ENCODE data around the gene MINDY1. TPM values are rescaled to one million over a fixed set of nuclear protein-coding genes. Genes with fewer than 3 reads are reported as not detected.

MINDY1 gene
- total and polyA plus RNA-seq, 2 donors (not counting 3 experiments of a cell fraction or from before 2014, with no cell fraction given) = 12.0 to 15.4 TPM

DNA sequence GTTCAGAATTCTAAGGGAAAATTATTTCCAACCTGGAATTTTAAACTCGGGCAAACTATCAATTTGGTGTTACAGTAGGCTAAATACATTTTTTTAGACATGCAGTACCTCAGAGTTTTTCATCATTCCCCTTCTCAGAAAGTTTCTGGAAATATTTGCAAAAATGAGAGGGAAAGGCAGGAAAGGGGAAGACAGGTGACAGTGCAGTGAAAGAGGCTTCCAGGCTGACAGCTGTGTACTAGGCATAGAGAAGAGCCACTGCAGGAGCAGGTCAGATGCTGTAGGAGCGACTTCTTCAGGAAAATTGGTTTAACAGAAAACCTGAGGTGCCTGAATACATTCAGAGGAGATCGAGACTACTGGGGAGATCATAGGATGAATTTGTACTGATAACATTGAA lies 52.0 kb downstream of the MINDY1 start:
- Histone ChIP-seq H3K27ac (ENCODE audit: insufficient read depth, low read depth, low read length) (no peak overlapping the region), H3K27me3 (ENCODE audit: control insufficient read depth in 2 of 2, insufficient read depth in 2 of 2, low read length in 2 of 2) (no peaks in the 10 kb centered on the region), H4K20me1 (replicated peaks; ENCODE audit: control insufficient read depth, extremely low read depth, insufficient read depth, low read length) (no peaks in the 10 kb centered on the region), H3K9me1 (replicated peaks; ENCODE audit: control insufficient read depth, extremely low read depth, insufficient read depth, low read length) (no peaks in the 10 kb centered on the region), H3K4me3 (replicated peaks in 1 of 3; ENCODE audit: insufficient read depth in 1 of 3, low read depth in 1 of 3, low read length in 3 of 3) (no peak overlapping the region), H3K79me2 (ENCODE audit: control insufficient read depth, insufficient read depth, low read length) (no peaks in the 10 kb centered on the region), H3K9ac (replicated peaks; ENCODE audit: extremely low read depth, insufficient read depth, low read length) (no peak overlapping the region), H3K36me3 (ENCODE audit: control insufficient read depth in 2 of 2, extremely low read depth in 1 of 2, insufficient read depth in 2 of 2, low read length in 2 of 2) (peaks cover 13 to 22% of the 10 kb centered on the region in 2 experiments), H3K4me1 (ENCODE audit: control insufficient read depth, extremely low read depth, insufficient read depth, low read length) (no peaks in the 10 kb centered on the region), H2AFZ (ENCODE audit: low read depth, low read length) (no peak overlapping the region), H3K9me3 (replicated peaks; ENCODE audit: control insufficient read depth, insufficient read depth, low read length) (no peaks in the 10 kb centered on the region), H3K4me2 (ENCODE audit: insufficient read depth, low read length) (no peak overlapping the region)
- FAIRE-seq (no peak), DNase-seq (ENCODE audit: low read depth, low spot score) (no peak)
- ChIA-PET CTCF (interaction anchor here (3.0 kb wide), 1 partner anchor 41 kb away, joined by 10 read pairs; no protein-coding TSS in a partner anchor), POLR2A (no interaction called here)
- dilution Hi-C loops (cut with MboI; ENCODE audit: extremely low pct_ligation_motif_present, low sequenced_read_pairs) (no loop called here), intact Hi-C loops (cut with micrococcal nuclease) (no loop called here)
- no peak for TF ChIP-seq FOS (IDR thresholded peaks at IDR 0.05; ENCODE audit: borderline replicate concordance, insufficient read depth, low read length)
- no TSS peak for BruUV-seq (replicated peaks)

Small RNA genes lying within 50 kb of the gene (small RNA-seq; reads per million reads assigned to genes)
- gene RNU6-884P (ENCODE audit: insufficient read depth, insufficient read length, low read depth, low replicate concordance) = not detected

Other genes with a start within 250 kb of the MINDY1 start
- gene CTSS, start 241.1 kb downstream of the MINDY1 start, total RNA-seq = 5.7 and 11.1 TPM in 2 replicates
- 3.5 and 4.0 TPM in 2 replicates for gene CTSS, start 241.1 kb downstream of the MINDY1 start, polyA plus RNA-seq
- 6.7 and 45.6 TPM in 2 replicates for gene CTSK, start 198.6 kb downstream of the MINDY1 start, total RNA-seq
- 18.5 and 20.3 TPM in 2 replicates for gene CTSK, start 198.6 kb downstream of the MINDY1 start, polyA plus RNA-seq
- gene ARNT, start 130.3 kb downstream of the MINDY1 start, total RNA-seq = 30.2 and 40.3 TPM in 2 replicates
- gene ARNT, start 130.3 kb downstream of the MINDY1 start, polyA plus RNA-seq = 24.3 and 24.8 TPM in 2 replicates
- gene CTXND2, start 119.8 kb downstream of the MINDY1 start, total RNA-seq = not detected in 2 replicates
- gene CTXND2, start 119.8 kb downstream of the MINDY1 start, polyA plus RNA-seq = not detected in 2 replicates
- gene SETDB1, start 80.5 kb downstream of the MINDY1 start, total RNA-seq = 42.0 and 49.2 TPM in 2 replicates
- 25.1 and 25.3 TPM in 2 replicates for gene SETDB1, start 80.5 kb downstream of the MINDY1 start, polyA plus RNA-seq
- 155 and 171 TPM in 2 replicates for gene CERS2, start 32.1 kb downstream of the MINDY1 start, total RNA-seq
- 143 and 158 TPM in 2 replicates for gene CERS2, start 32.1 kb downstream of the MINDY1 start, polyA plus RNA-seq
- not detected in 2 replicates for gene ANXA9, start 24.6 kb downstream of the MINDY1 start, total RNA-seq
- not detected in 2 replicates for gene ANXA9, start 24.6 kb downstream of the MINDY1 start, polyA plus RNA-seq
- 8.0 and 8.6 TPM in 2 replicates for gene PRUNE1, start 1.5 kb upstream of the MINDY1 start, total RNA-seq
- gene PRUNE1, start 1.5 kb upstream of the MINDY1 start, polyA plus RNA-seq = 17.5 and 19.3 TPM in 2 replicates
- gene BNIPL, start 29.7 kb upstream of the MINDY1 start, total RNA-seq = 0.42 and 0.67 TPM in 2 replicates
- gene BNIPL, start 29.7 kb upstream of the MINDY1 start, polyA plus RNA-seq = 0.26 and 0.41 TPM in 2 replicates
- 3.2 and 3.5 TPM in 2 replicates for gene C1orf56, start 40.8 kb upstream of the MINDY1 start, total RNA-seq
- gene C1orf56, start 40.8 kb upstream of the MINDY1 start, polyA plus RNA-seq = 3.0 and 3.6 TPM in 2 replicates
- gene CDC42SE1, start 52.7 kb upstream of the MINDY1 start, total RNA-seq = 85.9 and 92.7 TPM in 2 replicates
- gene CDC42SE1, start 52.7 kb upstream of the MINDY1 start, polyA plus RNA-seq = 58.4 and 59.6 TPM in 2 replicates
- 26.5 and 38.1 TPM in 2 replicates for gene MLLT11, start 53.5 kb upstream of the MINDY1 start, total RNA-seq
- 24.4 and 25.2 TPM in 2 replicates for gene MLLT11, start 53.5 kb upstream of the MINDY1 start, polyA plus RNA-seq
- gene GABPB2, start 63.9 kb upstream of the MINDY1 start, total RNA-seq = 4.3 and 5.0 TPM in 2 replicates
- gene GABPB2, start 63.9 kb upstream of the MINDY1 start, polyA plus RNA-seq = 2.6 and 3.6 TPM in 2 replicates
- gene SEMA6C, start 139.7 kb upstream of the MINDY1 start, total RNA-seq = 46.2 and 53.0 TPM in 2 replicates
- gene SEMA6C, start 139.7 kb upstream of the MINDY1 start, polyA plus RNA-seq = 66.0 and 71.9 TPM in 2 replicates
- gene TNFAIP8L2, start 149.7 kb upstream of the MINDY1 start, total RNA-seq = not detected in 2 replicates
- 0.06 TPM in 1 of 2 replicates, not detected in the other for gene TNFAIP8L2, start 149.7 kb upstream of the MINDY1 start, polyA plus RNA-seq
- gene LYSMD1, start 159.0 kb upstream of the MINDY1 start, total RNA-seq = 6.4 and 8.2 TPM in 2 replicates
- gene LYSMD1, start 159.0 kb upstream of the MINDY1 start, polyA plus RNA-seq = 1.7 and 2.1 TPM in 2 replicates
- 43.1 and 49.0 TPM in 2 replicates for gene SCNM1, start 159.2 kb upstream of the MINDY1 start, total RNA-seq
- 14.1 and 17.3 TPM in 2 replicates for gene SCNM1, start 159.2 kb upstream of the MINDY1 start, polyA plus RNA-seq
- 1.4 TPM in 2 replicates for gene TMOD4, start 169.1 kb upstream of the MINDY1 start, total RNA-seq
- 0.22 TPM in 1 of 2 replicates, not detected in the other for gene TMOD4, start 169.1 kb upstream of the MINDY1 start, polyA plus RNA-seq
- 83.1 and 85.2 TPM in 2 replicates for gene VPS72, start 183.3 kb upstream of the MINDY1 start, total RNA-seq
- gene VPS72, start 183.3 kb upstream of the MINDY1 start, polyA plus RNA-seq = 73.1 and 76.2 TPM in 2 replicates
- 72.1 and 77.0 TPM in 2 replicates for gene PIP5K1A, start 191.7 kb upstream of the MINDY1 start, total RNA-seq
- 79.3 and 89.2 TPM in 2 replicates for gene PIP5K1A, start 191.7 kb upstream of the MINDY1 start, polyA plus RNA-seq
- 181 and 184 TPM in 2 replicates for gene PSMD4, start 247.8 kb upstream of the MINDY1 start, total RNA-seq
- gene PSMD4, start 247.8 kb upstream of the MINDY1 start, polyA plus RNA-seq = 251 and 266 TPM in 2 replicates

All from endothelial cell of umbilical vein (primary cell).